HL-60 (cell line): ENCODE data around the gene CTNNA3.

Source experiments
- DNase-seq, 2 experiments: peaks; one replicate each; pipeline ENCODE4 v3.0.0-alpha.2; 2010 to 2020; ENCODE audit warnings: low read depth in 1 of 2, low spot score in 1 of 2
- H3K27ac ChIP-seq: fragments of 250-450 bp; sonication (Bioruptor Pico); replicated peaks from 2 replicates; pipeline ENCODE4 v1.5.1; 2020; ENCODE audit warnings: mild to moderate bottlenecking, moderate library complexity
- H3K27me3 ChIP-seq: fragments of 250-450 bp; sonication (Bioruptor Pico); 2 replicates; pipeline ENCODE4 v1.5.1; 2021; ENCODE audit warnings: mild to moderate bottlenecking, moderate library complexity; ENCODE audit not compliant: insufficient read depth, poor library complexity, severe bottlenecking
- H3K4me3 ChIP-seq: replicated peaks from 2 replicates; pipeline ENCODE4 v1.5.1; 2011; ENCODE audit warnings: mild to moderate bottlenecking, control low read depth, low read length; ENCODE audit not compliant: insufficient read depth
- GABPA ChIP-seq: IDR thresholded peaks from 2 replicates; pipeline ENCODE4 v1.6.1; 2012; ENCODE audit warnings: low read depth
- POLR2AphosphoS5 ChIP-seq: IDR thresholded peaks from 2 replicates; pipeline ENCODE4 v1.6.1; 2012; ENCODE audit warnings: low read depth
- SPI1 ChIP-seq: IDR thresholded peaks from 2 replicates; pipeline ENCODE4 v1.6.1; 2012; ENCODE audit warnings: low read depth, mild to moderate bottlenecking, borderline replicate concordance
- TF ChIP-seq, protein P1 (sequence below): IDR thresholded peaks from one replicate; pipeline ENCODE4 v1.5.1; 2011; ENCODE audit warnings: low read length, control low read depth, inconsistent platforms; ENCODE audit not compliant: insufficient read depth
- TF ChIP-seq, protein P2 (sequence below): IDR thresholded peaks from 2 replicates; pipeline ENCODE4 v1.6.1; 2012; ENCODE audit warnings: low read depth; ENCODE audit not compliant: insufficient replicate concordance

The CTNNA3 gene

DNA sequence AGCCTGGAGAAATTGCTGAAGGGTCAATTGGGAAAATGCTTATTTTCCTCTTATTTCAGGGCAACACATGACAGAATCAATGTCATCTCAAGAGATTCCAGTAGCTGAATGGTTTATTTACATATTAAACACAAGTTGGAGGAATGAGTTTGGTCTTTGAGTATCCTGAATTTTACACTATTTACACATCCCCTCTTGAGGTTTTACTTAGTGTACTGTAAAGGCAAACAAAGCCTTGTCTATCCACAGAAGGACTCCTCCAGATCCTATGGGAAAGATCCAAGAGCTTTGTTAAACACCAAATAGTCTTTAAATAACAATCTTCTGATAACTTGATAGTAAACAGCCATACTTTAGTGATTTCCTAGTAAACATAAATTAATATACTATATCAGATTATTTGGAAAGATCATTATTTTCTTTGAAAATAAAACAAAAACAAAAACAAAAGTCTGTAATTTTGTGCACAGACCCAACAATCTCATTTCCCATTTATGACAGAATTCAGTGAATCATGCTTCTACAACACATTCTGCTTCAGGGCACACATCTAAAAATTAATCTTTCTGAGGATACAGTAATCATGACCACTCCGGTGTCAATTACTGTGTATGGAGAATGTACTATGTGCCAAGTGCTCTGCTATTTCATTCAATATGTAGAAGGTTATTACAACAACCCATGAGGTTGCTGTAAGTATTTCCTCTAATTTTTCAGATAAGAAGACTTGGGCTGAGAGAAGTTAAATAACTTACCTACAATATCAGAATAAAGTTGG is 1345.2 kb downstream of the CTNNA3 start:
- TF ChIP-seq, protein P1, sequence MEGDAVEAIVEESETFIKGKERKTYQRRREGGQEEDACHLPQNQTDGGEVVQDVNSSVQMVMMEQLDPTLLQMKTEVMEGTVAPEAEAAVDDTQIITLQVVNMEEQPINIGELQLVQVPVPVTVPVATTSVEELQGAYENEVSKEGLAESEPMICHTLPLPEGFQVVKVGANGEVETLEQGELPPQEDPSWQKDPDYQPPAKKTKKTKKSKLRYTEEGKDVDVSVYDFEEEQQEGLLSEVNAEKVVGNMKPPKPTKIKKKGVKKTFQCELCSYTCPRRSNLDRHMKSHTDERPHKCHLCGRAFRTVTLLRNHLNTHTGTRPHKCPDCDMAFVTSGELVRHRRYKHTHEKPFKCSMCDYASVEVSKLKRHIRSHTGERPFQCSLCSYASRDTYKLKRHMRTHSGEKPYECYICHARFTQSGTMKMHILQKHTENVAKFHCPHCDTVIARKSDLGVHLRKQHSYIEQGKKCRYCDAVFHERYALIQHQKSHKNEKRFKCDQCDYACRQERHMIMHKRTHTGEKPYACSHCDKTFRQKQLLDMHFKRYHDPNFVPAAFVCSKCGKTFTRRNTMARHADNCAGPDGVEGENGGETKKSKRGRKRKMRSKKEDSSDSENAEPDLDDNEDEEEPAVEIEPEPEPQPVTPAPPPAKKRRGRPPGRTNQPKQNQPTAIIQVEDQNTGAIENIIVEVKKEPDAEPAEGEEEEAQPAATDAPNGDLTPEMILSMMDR: no peak
- TF ChIP-seq SPI1: no peak
- TF ChIP-seq, protein P2, sequence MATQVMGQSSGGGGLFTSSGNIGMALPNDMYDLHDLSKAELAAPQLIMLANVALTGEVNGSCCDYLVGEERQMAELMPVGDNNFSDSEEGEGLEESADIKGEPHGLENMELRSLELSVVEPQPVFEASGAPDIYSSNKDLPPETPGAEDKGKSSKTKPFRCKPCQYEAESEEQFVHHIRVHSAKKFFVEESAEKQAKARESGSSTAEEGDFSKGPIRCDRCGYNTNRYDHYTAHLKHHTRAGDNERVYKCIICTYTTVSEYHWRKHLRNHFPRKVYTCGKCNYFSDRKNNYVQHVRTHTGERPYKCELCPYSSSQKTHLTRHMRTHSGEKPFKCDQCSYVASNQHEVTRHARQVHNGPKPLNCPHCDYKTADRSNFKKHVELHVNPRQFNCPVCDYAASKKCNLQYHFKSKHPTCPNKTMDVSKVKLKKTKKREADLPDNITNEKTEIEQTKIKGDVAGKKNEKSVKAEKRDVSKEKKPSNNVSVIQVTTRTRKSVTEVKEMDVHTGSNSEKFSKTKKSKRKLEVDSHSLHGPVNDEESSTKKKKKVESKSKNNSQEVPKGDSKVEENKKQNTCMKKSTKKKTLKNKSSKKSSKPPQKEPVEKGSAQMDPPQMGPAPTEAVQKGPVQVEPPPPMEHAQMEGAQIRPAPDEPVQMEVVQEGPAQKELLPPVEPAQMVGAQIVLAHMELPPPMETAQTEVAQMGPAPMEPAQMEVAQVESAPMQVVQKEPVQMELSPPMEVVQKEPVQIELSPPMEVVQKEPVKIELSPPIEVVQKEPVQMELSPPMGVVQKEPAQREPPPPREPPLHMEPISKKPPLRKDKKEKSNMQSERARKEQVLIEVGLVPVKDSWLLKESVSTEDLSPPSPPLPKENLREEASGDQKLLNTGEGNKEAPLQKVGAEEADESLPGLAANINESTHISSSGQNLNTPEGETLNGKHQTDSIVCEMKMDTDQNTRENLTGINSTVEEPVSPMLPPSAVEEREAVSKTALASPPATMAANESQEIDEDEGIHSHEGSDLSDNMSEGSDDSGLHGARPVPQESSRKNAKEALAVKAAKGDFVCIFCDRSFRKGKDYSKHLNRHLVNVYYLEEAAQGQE: no peak
- TF ChIP-seq GABPA: no peak
- TF ChIP-seq POLR2AphosphoS5: no peak
- Histone ChIP-seq H3K4me3 (no peak overlapping the region), H3K27me3 (no peaks in the 10 kb centered on the region), H3K27ac (no peak overlapping the region)
- DNase-seq: no peak

DNA sequence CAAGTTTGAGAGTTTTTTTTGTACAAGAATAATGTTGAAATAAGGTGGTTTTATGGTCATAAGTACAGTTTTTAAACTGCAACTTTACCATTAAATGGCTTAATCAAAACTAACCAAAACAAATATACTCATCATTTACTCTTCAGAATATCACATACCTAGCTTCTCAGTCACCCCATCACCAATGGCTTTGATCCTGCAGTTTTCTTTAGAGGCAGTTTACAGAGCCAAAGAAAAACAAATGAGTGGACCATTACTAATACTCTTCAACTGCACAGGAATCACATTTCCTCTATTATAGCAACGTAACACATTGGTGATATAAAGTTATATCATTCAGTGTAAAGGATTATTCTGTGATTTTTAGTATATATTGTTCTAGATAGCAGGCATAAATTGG is 1346.3 kb downstream of the CTNNA3 start:
- no peak for DNase-seq
- H3K27ac ChIP-seq: no peak overlapping the region
- no peaks in the 10 kb centered on the region for H3K27me3 ChIP-seq
- no peak overlapping the region for H3K4me3 ChIP-seq
- TF ChIP-seq SPI1 (no peak), POLR2AphosphoS5 (no peak), GABPA (no peak)
- TF ChIP-seq, protein P2: no peak
- TF ChIP-seq, protein P1: no peak

DNA sequence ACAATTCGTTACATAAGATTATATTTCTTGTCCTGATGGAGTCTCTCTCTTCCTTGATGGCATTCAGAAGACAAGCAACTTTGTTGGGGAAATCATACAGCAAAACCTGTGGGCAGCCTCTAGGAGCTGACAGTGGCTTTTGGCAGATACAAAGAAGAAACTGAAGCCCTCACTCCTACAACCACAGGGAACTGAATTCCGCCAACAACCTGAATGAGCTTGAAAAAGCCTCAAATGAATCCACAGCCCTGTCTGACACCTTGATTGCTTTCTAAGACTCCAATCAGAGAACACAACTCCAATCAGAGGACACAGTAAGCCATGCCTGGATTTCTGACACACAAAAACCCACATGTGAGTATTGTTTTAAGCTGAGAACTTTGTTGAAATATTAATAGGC is 1346.9 kb downstream of the CTNNA3 start:
- Histone ChIP-seq H3K27ac (no peak overlapping the region), H3K4me3 (no peak overlapping the region), H3K27me3 (no peaks in the 10 kb centered on the region)
- no peak for DNase-seq
- no peak for TF ChIP-seq SPI1
- no peak for TF ChIP-seq POLR2AphosphoS5
- TF ChIP-seq, protein P1: no peak
- no peak for TF ChIP-seq GABPA
- TF ChIP-seq, protein P2: no peak
